HCT116 (cell line): Measurements from ENCODE around the gene EMSY. TPM values are rescaled to one million over a fixed set of nuclear protein-coding genes. Genes with fewer than 3 reads are reported as not detected.

ENCODE experiments used
- ATAC-seq: fragments of 200-7000 bp; cut with Tn5 transposase; 2 replicates; pipeline ENCODE4 v1.9.1; 2020; ENCODE audit warnings: mild to moderate bottlenecking, moderate library complexity
- BruUV-seq: library from RNA; stranded (reverse); fragments of 400-500 nt; replicated peaks from 2 replicates; lab custom pipeline; 2021; lab: Mats Ljungman, UMichigan
- CTCF ChIA-PET: fragments of 300-600 bp; sonication (Branson Sonifier 250); formaldehyde crosslinking; loops from one replicate; lab custom pipeline; 2021; ENCODE audit warnings: antibody characterized with exemption; lab: Charles Lee
- POLR2A ChIA-PET: fragments of 300-600, 350-600 bp; sonication (Branson Sonifier 250); formaldehyde crosslinking; loops from one replicate; lab custom pipeline; 2021; ENCODE audit warnings: antibody characterized with exemption; lab: Charles Lee
- RAD21 ChIA-PET, 2 experiments: fragments of 300-600 bp; sonication (Branson Sonifier 250); formaldehyde crosslinking; loops; one replicate each; lab custom pipeline; 2023; ENCODE audit warnings: low total read pairs in 2 of 2; ENCODE audit not compliant: uncharacterized antibody in 2 of 2, unreplicated experiment in 2 of 2, low non-redundant PET in 1 of 2; lab: Charles Lee
- DNase-seq: peaks from one replicate; pipeline ENCODE4 v3.0.0-alpha.2; 2010; ENCODE audit warnings: low read depth, low spot score
- H2AFZ ChIP-seq: fragments of 200-600 bp; shearing (Covaris generic), sonication (generic); 2 replicates; pipeline ENCODE4 v1.6.1; 2017; ENCODE audit warnings: low read depth, mixed run types, mixed read lengths, antibody characterized with exemption, low read length; ENCODE audit not compliant: poor library complexity, severe bottlenecking
- H3K27ac ChIP-seq: 2 replicates; pipeline ENCODE4 v1.5.1; 2012; ENCODE audit warnings: low read depth, low read length
- H3K27me3 ChIP-seq: fragments of 200-600 bp; sonication (generic); 2 replicates; pipeline ENCODE4 v1.6.1; 2016; ENCODE audit warnings: mixed run types, low read length, mixed read lengths; ENCODE audit not compliant: insufficient read depth
- H3K36me3 ChIP-seq, 2 experiments: fragments of 200-500 bp in 1 of 2; fragments of 200-600 bp in 1 of 2; sonication (Bioruptor generic) in 1 of 2; sonication (generic) in 1 of 2; 2 replicates each; pipeline versions ENCODE4 v1.5.1 to v1.6.1; 2014 to 2016; ENCODE audit warnings: low read length in 2 of 2, inconsistent platforms in 1 of 2, mixed read lengths in 1 of 2, mixed run types in 1 of 2; ENCODE audit not compliant: insufficient read depth in 2 of 2, control insufficient read depth in 1 of 2
- H3K4me1 ChIP-seq, 2 experiments: fragments of 200-600 bp in 1 of 2; sonication (generic) in 1 of 2; 2 replicates each; pipeline versions ENCODE4 v1.5.1 to v1.6.1; 2012 to 2017; ENCODE audit warnings: low read length in 2 of 2, inconsistent platforms in 1 of 2, mild to moderate bottlenecking in 1 of 2, mixed read lengths in 1 of 2, mixed run types in 1 of 2, moderate library complexity in 1 of 2; ENCODE audit not compliant: insufficient read depth in 2 of 2, control insufficient read depth in 1 of 2
- H3K4me2 ChIP-seq: fragments of 200-600 bp; sonication (generic); 2 replicates; pipeline ENCODE4 v1.6.1; 2017; ENCODE audit warnings: mixed run types, low read length, mixed read lengths
- H3K4me3 ChIP-seq, 2 experiments: fragments of 200-600 bp in 1 of 2; sonication (generic) in 1 of 2; replicated peaks in 1 of 2; 2 replicates each; pipeline ENCODE4 v1.5.1; 2011 to 2016; ENCODE audit warnings: low read length in 2 of 2, control low read depth in 1 of 2, low read depth in 1 of 2, mild to moderate bottlenecking in 1 of 2, mixed read lengths in 1 of 2, mixed run types in 1 of 2
- H3K79me2 ChIP-seq: fragments of 200-600 bp; sonication (generic); 2 replicates; pipeline ENCODE4 v1.6.1; 2017; ENCODE audit warnings: mild to moderate bottlenecking, mixed run types, low read length, moderate library complexity, mixed read lengths; ENCODE audit not compliant: insufficient read depth
- H3K9ac ChIP-seq: fragments of 200-600 bp; sonication (generic); 2 replicates; pipeline ENCODE4 v1.6.1; 2016; ENCODE audit warnings: low read length, mixed read lengths
- H3K9me2 ChIP-seq: fragments of 200-600 bp; sonication (generic), shearing (Covaris generic); 2 replicates; pipeline ENCODE4 v1.6.1; 2017; ENCODE audit warnings: mixed run types, mild to moderate bottlenecking, moderate library complexity; ENCODE audit not compliant: insufficient read depth
- H3K9me3 ChIP-seq, 2 experiments: fragments of 200-500 bp in 1 of 2; fragments of 200-600 bp in 1 of 2; sonication (Bioruptor generic) in 1 of 2; sonication (generic) in 1 of 2; 2 replicates each; pipeline ENCODE4 v1.6.1; 2014 to 2017; ENCODE audit warnings: low read length in 2 of 2, mixed read lengths in 2 of 2, inconsistent platforms in 1 of 2, low read depth in 1 of 2, mild to moderate bottlenecking in 1 of 2, mixed run types in 1 of 2, moderate library complexity in 1 of 2; ENCODE audit not compliant: control insufficient read depth in 1 of 2, insufficient read depth in 1 of 2
- H4K20me1 ChIP-seq: fragments of 200-600 bp; sonication (generic), shearing (Covaris generic); 2 replicates; pipeline ENCODE4 v1.6.1; 2017; ENCODE audit warnings: mixed run types, mild to moderate bottlenecking, moderate library complexity; ENCODE audit not compliant: insufficient read depth
- CBX3 ChIP-seq: IDR thresholded peaks from 2 replicates; pipeline ENCODE4 v1.6.1; 2012; ENCODE audit warnings: low read depth
- EZH2 ChIP-seq: fragments of 200-600 bp; sonication (generic); IDR thresholded peaks from 2 replicates; pipeline ENCODE4 v1.6.1; 2017; ENCODE audit warnings: antibody characterized with exemption, mixed run types
- FOSL1 ChIP-seq: IDR thresholded peaks from 2 replicates; pipeline ENCODE4 v1.6.1; 2012; ENCODE audit warnings: low read depth
- JUND ChIP-seq: IDR thresholded peaks from 2 replicates; pipeline ENCODE4 v1.6.1; 2012
- POLR2AphosphoS5 ChIP-seq: IDR thresholded peaks from 2 replicates; pipeline ENCODE4 v1.6.1; 2011; ENCODE audit warnings: mild to moderate bottlenecking, low read depth, low read length, moderate library complexity
- RAD21 ChIP-seq: IDR thresholded peaks from 2 replicates; pipeline ENCODE4 v1.6.1; 2012; ENCODE audit warnings: low read depth, mild to moderate bottlenecking
- TCF7L2 ChIP-seq: IDR thresholded peaks from 2 replicates; pipeline ENCODE4 v1.7.0; 2011; ENCODE audit warnings: borderline replicate concordance, inconsistent platforms; ENCODE audit not compliant: insufficient read depth, insufficient read length; ENCODE audit errors: extremely low read depth
- intact Hi-C: fragments of 100-400 bp; cut with micrococcal nuclease; formaldehyde crosslinking; loops from 2 replicates; pipeline ENCODE4 v1.10.0; 2022
- total RNA-seq: library from RNA; stranded (reverse); gene quantifications from one replicate; pipeline ENCODE4 v1.2.1, GENCODE V29; 2021; ENCODE audit not compliant: unreplicated experiment
- TF ChIP-seq, protein P1 (sequence below), 3 experiments: fragments of 200-600 bp in 1 of 3; sonication (generic) in 1 of 3; IDR thresholded peaks in 2 of 3; conservative IDR thresholded peaks in 1 of 3; 2 replicates each; pipeline ENCODE4 v1.5.1; 2012 to 2017; ENCODE audit warnings: low read depth in 2 of 3, low read length in 2 of 3, antibody characterized with exemption in 1 of 3, borderline replicate concordance in 1 of 3, control low read depth in 1 of 3, mild to moderate bottlenecking in 1 of 3, mixed read lengths in 1 of 3, mixed run types in 1 of 3, moderate library complexity in 1 of 3; ENCODE audit not compliant: insufficient read depth in 1 of 3
- TF ChIP-seq, protein P2 (sequence below): IDR thresholded peaks from 2 replicates; pipeline ENCODE4 v1.6.1; 2012; ENCODE audit warnings: low read depth
- TF ChIP-seq, protein P3 (sequence below): IDR thresholded peaks from 2 replicates; pipeline ENCODE4 v1.6.1; 2011; ENCODE audit warnings: mild to moderate bottlenecking, low read length, moderate library complexity; ENCODE audit not compliant: insufficient replicate concordance; ENCODE audit errors: extremely low read depth

EMSY gene
- total RNA-seq, 1 experiment from 2014 or later, result 22.7 TPM

DNA sequence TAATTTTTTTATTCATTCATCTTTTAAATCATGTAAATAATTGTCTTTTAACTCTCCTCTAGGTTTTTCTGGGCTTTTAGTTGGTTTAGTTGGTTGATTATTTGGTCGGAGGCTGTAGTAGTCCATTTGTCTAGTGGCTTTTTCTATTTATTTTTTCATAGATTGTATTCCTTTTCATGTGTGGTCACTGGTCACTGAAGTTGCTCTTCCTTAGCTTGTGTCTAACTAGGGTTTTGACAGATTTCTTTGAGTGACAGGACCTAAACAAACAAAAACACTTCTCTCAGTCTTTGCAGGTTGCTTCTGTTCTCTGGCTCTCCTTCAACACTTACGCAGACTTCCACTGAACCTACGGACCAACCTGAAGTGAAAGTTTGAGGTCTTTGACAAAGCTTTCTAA lies 112.6 kb downstream of the EMSY start:
- H4K20me1 ChIP-seq, result no peaks in the 10 kb centered on the region
- no peaks in the 10 kb centered on the region for H3K9me3 ChIP-seq
- DNase-seq (no peak), ATAC-seq (no peak)
- H3K27ac ChIP-seq, result no peak overlapping the region
- ChIA-PET POLR2A (no interaction called here), CTCF (no interaction called here), RAD21 (no interaction called here)
- no peaks in the 10 kb centered on the region for H3K36me3 ChIP-seq
- no peaks in the 10 kb centered on the region for H3K27me3 ChIP-seq
- H2AFZ ChIP-seq, result no peak overlapping the region
- H3K4me1 ChIP-seq, result peaks cover 9 to 16% of the 10 kb centered on the region in 2 experiments
- intact Hi-C loops, result no loop called here
- H3K9ac ChIP-seq, result no peak overlapping the region
- H3K4me3 ChIP-seq, result no peak overlapping the region
- H3K79me2 ChIP-seq, result no peaks in the 10 kb centered on the region
- TF ChIP-seq POLR2AphosphoS5, result no peak
- TF ChIP-seq, protein P1, sequence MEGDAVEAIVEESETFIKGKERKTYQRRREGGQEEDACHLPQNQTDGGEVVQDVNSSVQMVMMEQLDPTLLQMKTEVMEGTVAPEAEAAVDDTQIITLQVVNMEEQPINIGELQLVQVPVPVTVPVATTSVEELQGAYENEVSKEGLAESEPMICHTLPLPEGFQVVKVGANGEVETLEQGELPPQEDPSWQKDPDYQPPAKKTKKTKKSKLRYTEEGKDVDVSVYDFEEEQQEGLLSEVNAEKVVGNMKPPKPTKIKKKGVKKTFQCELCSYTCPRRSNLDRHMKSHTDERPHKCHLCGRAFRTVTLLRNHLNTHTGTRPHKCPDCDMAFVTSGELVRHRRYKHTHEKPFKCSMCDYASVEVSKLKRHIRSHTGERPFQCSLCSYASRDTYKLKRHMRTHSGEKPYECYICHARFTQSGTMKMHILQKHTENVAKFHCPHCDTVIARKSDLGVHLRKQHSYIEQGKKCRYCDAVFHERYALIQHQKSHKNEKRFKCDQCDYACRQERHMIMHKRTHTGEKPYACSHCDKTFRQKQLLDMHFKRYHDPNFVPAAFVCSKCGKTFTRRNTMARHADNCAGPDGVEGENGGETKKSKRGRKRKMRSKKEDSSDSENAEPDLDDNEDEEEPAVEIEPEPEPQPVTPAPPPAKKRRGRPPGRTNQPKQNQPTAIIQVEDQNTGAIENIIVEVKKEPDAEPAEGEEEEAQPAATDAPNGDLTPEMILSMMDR (IDR thresholded peaks at IDR 0.05 in 2 of 3, conservative IDR thresholded peaks at IDR 0.05 in 1 of 3; ENCODE audit: borderline replicate concordance in 1 of 3, insufficient read depth in 1 of 3, low read depth in 2 of 3, low read length in 2 of 3), result no peak
- no peak for TF ChIP-seq TCF7L2
- no peak for TF ChIP-seq JUND
- TF ChIP-seq, protein P2, sequence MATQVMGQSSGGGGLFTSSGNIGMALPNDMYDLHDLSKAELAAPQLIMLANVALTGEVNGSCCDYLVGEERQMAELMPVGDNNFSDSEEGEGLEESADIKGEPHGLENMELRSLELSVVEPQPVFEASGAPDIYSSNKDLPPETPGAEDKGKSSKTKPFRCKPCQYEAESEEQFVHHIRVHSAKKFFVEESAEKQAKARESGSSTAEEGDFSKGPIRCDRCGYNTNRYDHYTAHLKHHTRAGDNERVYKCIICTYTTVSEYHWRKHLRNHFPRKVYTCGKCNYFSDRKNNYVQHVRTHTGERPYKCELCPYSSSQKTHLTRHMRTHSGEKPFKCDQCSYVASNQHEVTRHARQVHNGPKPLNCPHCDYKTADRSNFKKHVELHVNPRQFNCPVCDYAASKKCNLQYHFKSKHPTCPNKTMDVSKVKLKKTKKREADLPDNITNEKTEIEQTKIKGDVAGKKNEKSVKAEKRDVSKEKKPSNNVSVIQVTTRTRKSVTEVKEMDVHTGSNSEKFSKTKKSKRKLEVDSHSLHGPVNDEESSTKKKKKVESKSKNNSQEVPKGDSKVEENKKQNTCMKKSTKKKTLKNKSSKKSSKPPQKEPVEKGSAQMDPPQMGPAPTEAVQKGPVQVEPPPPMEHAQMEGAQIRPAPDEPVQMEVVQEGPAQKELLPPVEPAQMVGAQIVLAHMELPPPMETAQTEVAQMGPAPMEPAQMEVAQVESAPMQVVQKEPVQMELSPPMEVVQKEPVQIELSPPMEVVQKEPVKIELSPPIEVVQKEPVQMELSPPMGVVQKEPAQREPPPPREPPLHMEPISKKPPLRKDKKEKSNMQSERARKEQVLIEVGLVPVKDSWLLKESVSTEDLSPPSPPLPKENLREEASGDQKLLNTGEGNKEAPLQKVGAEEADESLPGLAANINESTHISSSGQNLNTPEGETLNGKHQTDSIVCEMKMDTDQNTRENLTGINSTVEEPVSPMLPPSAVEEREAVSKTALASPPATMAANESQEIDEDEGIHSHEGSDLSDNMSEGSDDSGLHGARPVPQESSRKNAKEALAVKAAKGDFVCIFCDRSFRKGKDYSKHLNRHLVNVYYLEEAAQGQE, result no peak
- no peak for TF ChIP-seq RAD21
- TF ChIP-seq FOSL1, result no peak
- TF ChIP-seq CBX3, result no peak
- no peak for TF ChIP-seq EZH2
- TF ChIP-seq, protein P3, sequence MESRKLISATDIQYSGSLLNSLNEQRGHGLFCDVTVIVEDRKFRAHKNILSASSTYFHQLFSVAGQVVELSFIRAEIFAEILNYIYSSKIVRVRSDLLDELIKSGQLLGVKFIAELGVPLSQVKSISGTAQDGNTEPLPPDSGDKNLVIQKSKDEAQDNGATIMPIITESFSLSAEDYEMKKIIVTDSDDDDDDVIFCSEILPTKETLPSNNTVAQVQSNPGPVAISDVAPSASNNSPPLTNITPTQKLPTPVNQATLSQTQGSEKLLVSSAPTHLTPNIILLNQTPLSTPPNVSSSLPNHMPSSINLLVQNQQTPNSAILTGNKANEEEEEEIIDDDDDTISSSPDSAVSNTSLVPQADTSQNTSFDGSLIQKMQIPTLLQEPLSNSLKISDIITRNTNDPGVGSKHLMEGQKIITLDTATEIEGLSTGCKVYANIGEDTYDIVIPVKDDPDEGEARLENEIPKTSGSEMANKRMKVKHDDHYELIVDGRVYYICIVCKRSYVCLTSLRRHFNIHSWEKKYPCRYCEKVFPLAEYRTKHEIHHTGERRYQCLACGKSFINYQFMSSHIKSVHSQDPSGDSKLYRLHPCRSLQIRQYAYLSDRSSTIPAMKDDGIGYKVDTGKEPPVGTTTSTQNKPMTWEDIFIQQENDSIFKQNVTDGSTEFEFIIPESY, result no peak
- BruUV-seq, result no TSS peak
- no peaks in the 10 kb centered on the region for H3K9me2 ChIP-seq
- no peak overlapping the region for H3K4me2 ChIP-seq
